ENCODE results near the gene TNFRSF18.

Gene TNFRSF18

DNA sequence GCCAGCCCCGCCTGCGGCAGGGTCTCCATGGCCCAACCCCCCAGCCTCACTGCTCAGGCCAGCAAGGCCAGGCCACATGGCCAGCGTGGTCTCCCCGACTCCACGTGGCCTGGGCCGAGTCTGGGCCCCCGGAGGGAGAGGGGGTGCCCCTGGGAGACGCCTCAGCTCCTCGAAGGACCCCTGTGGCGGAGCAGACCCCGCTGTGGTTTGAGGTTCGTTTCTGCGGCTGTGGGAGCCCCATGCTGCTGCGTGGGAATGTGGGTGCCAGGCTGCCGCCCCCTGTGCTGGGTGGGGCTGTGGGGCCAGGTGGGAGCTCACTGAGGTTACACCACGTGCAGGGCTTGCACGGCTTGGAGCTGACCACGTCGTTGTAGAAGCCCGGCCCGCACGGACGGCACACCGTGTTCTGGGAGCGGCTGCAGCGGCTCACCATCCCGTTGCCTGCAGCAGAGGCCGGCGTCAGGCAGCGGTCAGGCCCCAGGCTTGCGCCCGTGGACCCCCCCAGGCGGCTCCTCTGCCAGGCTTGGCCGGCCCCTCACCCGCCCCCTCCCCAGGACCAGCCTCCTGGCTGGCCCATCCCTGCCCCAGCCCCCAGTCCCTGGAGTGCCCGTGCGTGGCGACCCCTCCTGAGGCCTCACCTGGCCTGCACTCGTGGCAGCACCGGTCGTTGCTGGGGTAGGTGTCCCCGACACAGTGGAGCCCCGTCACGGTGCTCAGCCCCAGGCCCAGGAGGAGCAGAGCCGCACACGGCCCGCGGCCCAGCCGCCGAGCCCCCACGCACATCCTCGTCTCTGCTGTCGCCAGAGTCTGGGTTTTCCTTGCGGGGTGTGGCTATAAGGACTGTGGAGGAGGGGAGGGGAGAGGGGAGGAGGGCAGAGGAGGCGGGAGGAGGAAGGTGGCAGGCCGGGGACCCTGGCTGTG, 7.2 kb upstream of the TNFRSF18 start, which contains the start of gene TNFRSF4:
TSS of gene TNFRSF4 (minus strand) at position 809 of the 921 bp plus-strand sequence. CDS start at position 783, 26 bp downstream.
- no peak for DNase-seq (ENCODE audit: low read depth in 3 of 3, low spot score in 1 of 3)

DNA sequence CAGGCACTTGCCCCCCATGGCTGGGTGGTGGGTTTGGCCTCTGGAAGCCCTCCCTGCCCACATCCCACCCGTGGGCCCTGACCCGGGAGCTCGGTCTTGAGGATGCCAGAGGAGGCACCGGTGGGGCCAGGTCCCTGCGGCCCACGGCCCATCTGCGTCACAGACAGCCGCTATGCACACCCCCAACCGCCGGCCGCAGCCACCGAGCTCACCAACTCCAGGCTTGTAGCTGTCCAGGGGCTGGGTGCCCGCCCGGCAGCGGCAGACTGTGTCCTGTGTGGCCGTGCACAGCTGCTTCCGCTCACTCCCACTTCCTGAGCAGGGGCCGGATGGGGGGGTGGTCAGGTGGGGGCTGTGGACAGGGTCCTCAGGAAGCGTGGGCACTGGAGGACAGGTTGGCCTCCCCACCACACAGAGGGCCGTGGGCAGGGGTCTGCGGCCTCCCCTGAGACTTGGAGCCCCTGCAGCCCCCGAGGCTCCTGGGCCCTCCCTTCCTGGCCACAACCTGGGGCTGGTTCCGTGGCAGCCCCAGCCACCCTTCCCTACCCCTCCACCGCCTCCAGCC, 6.5 kb upstream of the TNFRSF18 start:
- DNase-seq (ENCODE audit: low read depth in 3 of 3, low spot score in 1 of 3): no peak

DNA sequence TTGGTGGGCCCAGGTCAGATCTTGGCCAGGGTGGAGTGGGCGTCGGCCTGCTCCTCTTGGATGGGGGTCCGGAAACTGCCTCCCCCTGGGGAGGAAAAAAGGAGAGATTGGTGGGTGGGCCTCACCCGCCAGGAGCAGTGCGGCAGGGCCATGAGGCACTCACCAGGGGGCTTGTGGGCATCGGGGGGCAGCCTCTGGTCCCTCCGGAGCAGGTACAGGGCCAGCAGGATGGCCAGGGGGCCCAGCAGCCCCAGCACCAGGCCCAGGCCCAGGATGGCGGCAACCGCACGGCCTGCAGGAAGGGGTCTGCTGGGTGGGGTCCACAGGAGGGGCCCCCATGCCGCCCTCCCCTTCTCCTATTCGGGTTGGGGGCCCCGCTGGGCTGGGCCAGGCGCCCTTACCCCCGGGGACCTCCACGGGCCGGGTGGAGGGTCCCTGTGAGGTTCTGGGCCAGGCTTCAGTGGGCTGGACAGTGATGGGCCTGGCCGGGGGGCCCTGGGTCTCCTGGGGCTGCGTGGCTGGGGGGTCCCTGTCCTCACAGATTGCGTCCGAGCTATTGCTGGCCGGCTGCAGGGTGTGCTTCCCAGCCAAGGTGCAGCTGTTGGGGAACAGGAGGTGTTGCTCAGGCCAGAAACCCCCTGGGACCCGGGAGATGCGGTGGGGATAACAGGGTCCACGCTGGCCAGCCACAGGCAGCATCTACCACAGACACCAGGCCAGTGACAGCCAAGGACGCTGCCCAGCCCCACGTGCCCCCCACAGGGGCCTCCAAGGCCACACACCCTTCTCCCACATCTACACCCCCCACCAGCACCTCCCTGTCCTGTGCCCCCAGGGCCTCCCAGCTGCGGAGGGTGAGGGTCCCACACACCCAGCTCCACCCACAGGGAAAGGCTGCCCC, 5.4 kb upstream of the TNFRSF18 start:
- no peak for DNase-seq (ENCODE audit: low read depth in 3 of 3, low spot score in 1 of 3)

DNA sequence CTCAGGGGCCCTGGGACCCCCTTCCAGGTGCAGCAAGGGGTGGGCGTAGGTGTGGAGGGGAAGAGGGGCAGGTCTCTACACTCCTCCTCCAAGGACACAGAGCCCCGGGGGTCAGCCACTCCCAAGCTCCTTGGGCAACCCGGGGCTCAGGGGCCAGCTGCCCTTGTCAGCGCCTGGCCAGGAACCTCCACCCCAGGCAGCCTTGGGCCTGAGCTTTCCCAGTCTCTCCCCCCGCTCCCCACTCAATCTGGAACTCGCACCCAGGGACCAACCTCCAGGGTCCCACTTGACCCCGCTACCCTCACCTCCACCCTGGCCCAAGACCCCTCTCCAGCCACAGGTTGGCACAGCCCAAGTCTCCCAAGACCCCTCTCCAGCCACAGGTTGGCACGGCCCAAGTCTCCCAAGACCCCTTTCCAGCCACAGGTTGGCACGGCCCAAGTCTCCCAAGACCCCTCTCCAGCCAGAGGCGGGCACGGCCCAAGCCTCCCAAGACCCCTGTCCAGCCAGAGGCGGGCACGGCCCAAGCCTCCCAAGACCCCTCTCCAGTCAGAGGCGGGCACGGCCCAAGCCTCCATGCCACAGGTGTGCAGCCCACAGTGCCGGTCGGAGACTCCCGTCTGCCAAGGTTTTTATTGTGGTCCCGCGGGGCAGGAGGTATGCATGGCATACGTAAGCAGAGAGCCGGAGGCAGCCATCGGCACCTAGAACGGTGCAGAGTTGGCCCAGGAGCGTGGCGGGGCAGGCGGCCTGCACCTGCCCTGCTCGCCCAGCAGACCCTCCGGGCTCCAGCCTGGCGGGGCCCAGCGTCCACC, 4.5 kb upstream of the TNFRSF18 start:
- DNase-seq (ENCODE audit: low read depth in 3 of 3, low spot score in 1 of 3): no peak

DNA sequence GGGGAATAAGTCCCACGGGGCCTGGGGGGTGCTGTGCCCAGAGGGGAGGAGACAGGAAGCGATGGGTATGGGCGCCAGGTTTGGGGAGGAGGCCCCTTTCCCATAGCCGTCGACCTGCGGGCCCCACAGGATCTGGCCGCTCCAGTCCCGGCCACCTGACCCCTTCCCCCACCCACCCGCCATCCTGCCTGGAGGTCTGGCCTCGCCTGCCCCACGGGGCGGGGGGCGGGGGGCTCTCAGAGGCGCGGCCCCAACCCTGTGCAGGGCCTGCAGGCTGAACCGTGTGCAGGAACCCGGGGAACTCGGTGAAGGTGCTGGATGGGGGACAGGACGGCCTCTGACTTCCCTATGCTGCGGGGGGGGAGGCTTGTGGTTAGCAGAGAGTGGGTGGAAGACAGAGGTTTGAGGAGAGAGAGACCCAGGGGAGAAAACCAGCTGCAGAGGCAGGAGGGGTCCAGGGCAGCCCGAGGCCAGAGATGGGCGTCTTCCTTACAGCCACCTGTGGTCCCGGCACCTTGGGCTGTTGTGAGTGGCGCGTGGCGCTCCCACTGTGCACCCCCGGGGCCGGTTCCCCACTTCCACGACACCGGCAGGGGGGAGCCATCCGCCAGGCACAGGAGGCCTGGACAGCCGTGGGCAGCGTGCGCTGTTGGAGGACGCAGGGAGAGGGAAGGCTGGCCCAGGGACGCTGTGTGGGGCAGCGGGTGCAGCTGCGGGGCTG, 2.5 kb upstream of the TNFRSF18 start:
- DNase-seq (ENCODE audit: low read depth in 3 of 3, low spot score in 1 of 3): no peak

DNA sequence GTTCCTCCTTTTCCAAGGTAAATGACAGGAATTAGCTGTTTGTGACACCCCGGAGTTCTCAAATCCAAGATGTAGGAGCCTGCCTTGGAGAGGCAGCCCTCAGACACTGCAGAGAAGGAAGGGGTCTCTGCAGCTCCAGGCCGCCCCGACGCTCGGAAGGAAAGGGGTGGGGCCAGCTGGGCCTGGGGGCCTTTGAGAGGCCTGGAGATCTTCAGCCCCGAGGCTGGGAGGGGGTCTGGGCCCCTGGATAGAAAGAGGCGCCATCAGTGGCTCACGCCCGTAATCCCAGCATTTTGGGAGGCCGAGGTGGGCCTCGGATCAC, 1.1 kb upstream of the TNFRSF18 start:
- no peak for DNase-seq (ENCODE audit: low read depth in 3 of 3, low spot score in 1 of 3)

DNA sequence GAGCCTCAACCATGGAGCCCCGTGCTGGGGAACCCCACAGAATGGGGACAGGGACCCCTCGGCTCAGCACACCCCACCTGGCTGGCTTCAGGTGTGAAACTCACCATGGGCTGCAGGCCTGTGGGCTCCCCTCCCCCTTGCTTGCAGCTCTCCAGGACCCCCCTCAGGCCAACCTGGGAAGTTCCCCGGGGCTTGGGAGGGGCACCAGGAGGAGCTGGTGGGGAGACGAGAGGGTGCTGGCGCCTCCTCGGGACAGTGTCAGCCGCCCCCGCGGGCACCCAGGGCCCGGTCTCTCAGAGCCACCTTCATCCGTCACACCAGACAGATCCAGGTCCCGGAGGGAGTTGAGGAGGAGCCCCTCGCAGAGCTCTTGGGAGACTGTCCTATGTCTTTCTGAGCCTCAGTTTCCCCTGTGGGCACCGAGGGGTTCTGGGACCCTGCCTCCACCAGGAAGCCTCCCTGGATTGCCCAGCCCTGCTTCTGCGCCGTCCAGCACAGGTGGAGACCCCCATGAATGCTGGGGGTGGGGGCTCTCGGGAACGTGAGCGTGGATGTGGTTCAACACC, 657 bp upstream of the TNFRSF18 start:
- DNase-seq (ENCODE audit: low read depth in 3 of 3, low spot score in 1 of 3): no peak

DNA sequence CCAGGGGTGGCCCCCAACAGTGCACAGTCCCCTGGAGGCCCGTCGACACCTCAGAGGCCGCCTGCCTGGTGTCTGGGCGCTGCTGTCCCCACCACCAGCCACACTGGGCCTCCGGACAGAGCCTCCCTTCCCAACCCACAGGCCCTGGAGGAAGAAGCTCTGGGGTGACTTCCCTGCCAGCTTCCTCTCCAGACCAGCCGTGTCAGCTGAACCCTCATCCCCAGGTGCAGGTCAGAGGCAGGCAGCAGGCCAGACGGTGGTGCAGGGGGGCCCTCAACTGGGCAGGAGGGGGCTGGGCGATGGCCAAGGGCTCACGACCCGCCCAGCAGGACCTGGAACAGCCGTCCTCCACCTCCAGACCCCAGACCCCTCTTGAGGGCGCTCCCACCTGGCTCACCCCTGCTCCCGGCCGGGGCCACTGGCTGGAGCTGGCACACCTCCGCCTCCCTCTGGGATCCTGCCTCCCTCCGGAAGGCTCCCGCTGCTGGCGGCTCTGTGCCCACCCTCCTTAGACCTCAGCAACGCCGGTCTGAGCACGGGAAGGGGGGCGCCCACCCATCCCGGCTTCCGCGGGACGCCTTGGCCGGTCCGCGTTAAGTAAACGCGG, 520 bp downstream of the TNFRSF18 start:
- no peak for DNase-seq (ENCODE audit: low read depth in 3 of 3, low spot score in 1 of 3)

DNA sequence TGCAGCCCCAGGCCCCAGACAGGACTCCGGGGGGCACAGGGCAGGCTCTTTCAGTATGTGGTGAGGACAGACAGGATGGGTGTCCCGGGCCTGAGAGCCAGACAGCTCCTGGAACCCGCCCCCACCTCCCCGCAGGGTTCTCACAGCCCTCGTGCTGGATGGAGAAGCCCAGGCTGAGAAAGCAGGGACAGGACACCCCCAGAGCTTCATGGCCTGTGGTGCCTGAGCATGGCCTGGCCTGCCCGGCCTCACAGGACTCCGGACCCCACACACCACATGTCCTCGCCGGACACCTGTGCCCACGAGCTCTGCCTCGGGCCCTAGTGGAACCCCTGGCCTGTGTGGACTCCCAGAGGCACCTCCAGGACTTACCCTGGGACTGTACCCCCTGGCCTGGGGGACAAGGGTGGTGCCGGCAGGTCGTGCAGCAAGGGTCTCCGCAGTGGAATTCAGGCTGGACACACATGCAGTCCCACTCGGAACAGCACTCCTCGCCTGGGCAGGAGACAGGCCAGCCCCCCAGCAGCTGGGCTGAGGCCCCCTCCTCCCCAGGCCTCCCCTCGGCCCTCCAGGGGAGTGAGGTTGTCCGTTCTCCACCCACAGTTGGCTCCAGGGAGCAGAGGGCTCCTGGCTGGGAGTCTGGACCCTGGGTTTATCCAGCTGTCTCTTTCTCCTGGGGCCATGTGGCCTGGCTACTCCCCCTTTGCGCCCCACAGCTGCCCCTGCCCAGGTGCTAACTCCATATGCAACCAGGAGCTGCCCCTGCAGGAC, 1.2 kb downstream of the TNFRSF18 start:
- DNase-seq (ENCODE audit: low read depth in 3 of 3, low spot score in 1 of 3): no peak

DNA sequence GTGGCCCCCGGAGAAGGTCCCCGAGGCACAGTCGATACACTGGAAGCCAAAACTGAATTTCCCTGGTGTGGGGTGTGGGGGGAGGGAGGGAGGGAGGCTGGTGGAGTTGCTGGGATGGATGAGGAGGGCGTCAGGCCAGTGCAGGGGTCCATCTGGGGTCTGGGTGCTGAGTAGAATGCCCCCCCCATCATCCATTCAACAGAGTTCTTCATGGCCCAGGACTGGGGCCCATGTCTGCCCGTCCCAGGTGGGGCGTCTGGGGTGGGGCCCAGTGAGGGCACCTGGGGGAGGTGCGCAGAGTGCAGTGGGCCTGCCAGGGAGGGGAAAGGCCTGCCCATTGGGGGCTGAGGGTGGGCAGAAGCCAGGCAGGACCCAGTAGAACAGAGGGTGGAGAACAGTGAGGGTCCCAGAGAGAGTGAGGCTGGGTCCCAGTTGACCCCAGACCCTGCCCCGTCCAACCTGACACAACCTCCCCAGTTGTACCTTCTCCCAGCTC, 1.9 kb downstream of the TNFRSF18 start:
- no peak for DNase-seq (ENCODE audit: low read depth in 3 of 3, low spot score in 1 of 3)

DNA sequence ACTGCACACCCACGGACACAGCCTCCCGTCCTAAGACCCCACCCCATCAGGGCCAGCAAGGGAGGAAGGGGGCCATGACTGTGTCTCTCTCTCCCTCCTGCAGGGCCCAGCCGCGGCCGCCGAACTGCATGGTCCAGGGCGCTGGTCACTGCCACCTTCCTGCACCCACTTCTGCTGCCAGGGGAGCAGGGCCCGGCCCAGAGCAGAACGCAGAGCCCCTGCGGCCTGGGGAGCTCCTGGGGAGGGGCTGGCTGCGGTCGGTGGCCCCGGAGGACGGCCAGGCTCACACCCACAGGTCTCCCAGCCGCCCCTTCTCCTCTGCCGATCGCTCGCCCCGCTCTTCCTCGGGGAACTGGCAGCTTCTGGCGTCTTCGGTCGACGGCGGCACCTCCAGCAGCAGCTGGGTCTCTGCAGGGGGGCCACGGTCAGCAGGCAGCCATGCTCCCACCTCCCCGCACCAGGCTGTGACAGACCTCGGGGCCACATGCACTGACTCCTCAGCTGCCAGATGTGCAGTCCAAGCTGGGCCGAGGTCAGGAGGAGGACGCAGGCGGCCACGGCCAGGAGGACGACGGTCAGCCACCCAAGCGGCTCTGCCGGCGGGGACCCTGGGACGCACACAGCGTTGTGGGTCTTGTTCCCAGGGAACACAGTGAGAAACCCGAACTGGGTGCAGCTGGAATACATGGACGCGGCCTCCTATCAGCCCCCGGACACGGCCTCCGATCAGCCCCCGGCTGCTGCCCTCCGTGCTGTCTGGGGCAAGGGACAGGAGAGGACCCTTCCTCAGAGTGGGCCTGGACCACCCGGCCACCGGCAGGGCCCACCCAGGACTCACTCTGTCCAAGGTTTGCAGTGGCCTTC, 2.6 kb downstream of the TNFRSF18 start:
- no peak for DNase-seq (ENCODE audit: low read depth in 3 of 3, low spot score in 1 of 3)

DNA sequence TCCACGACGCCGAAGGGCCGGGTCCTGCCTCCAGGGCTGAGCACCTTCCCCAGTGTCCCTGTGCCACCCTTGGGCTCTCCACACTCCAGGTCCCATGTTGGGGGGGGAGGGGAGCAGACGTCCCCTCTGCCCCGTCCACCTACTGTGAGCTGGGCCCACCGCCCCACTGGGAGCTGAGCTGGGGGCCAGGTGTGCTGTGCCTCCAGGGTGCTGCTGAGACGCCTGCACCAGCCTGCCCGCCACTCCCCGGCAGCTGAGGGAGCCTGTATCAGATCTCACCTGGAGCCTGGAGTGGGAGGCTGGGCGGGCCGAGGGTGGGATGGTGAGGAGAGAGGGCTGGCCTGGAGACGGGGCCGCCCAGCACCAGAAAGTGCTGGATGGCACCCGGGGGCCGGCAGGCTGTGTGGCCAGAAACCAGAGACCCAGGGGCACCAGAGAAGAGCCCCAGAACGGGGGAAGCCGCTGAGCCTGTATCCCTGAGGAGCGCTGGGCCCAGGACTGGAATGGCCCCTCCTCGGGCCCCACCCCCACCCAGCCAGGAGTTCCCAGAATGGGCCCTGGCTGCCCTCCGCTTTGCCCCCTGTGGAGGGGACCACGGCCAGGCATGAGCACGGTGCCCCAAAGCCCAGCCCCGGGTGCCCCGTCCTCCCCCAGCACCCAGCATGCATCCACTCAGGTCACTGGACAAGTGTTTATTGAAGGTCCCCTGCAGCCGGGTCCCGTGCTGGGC, 3.4 kb downstream of the TNFRSF18 start:
- no peak for DNase-seq (ENCODE audit: low read depth in 3 of 3, low spot score in 1 of 3)

DNA sequence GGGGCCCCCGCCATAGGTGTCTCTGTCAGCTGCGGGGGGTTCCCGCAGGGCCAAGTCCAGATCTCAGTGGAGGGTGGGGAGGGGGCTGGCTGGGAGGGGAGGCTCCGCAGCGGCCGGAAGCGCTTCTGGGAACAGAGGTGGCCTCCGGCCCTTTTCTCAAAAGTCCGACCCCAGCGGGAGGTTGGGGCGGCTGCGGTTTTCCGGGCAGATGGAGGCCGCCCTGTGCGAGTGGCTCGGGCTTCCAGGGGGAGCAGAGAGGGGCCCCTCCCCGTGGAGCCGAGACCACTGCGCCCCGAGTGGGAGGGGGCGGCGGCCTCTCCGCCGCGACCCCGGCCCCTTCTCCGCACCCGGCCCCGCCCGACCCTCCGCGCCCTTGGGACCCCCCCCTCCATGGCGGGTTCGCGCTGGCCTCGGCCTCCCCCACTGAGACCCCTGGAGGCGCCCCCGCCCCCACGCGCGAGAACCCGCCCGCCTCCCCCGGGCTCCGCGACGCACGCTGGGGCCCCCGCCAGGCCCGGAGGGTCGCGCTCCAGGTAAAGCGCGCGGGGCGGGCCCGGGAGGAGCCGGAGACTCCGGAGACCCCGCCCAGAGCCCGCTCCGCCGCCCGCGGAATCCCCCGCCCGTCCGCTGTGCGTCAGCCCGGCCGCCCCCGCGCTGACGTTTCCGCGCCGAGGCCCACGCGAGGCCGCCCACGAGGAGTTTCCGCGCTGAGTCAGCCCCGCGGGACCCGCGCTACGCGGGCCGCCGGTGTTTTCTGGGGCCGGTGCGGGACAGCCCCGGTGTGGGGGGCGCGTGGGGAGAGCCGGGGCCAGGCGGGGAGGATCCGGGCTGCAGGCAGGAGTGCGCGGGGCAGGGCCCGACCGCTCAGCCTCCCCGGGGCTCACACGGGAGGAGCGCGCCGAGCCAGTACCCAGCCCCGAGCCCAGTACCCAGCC, 5.2 kb downstream of the TNFRSF18 start:
- DNase-seq (ENCODE audit: low read depth in 3 of 3, low spot score in 1 of 3): peak; percentile 79 to 95 (median 89)

DNA sequence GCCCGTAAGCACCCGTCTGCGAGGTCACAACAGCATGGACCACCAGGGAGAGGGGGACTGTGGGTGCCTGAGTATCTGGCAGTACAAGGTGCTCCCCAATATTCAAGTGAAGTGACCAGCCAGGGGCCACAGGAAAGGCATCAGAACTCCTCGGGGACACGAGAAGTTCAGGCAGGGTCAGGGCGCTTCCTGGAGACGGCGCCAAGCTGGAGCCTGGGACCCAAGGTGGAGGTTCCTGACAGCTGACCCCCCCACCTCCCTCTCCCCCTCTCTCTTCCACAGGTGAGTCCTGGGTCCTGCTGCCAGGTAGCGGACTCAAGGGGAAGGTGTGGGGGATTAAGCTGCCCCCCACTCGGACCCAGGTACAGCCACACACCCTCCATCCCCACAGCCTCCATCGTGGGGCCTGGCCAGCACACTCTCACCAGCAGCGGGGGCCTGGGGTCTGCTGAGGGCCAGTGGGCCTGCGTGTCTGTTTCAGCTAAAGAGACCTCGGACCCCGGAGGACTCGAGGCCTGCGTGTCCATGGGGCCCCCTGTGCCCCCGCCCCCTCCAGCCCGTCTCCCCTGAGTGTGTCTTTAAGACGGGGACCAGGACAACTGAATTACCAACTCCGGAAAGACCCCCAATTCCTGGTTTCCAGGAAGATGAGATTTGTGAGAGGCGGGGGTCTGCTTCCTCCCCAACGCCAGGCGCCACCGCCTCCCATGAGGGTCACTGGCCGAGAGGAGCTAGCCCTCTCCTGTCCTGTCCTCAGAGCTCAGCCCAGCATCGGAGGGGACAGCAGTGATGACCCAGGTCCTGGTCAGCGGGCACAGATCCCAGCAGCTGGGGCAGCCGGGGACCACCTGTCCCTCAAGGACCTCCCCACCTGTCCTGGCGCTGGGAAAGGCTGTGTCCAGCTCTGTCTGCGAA, 6.2 kb downstream of the TNFRSF18 start:
- no peak for DNase-seq (ENCODE audit: low read depth in 3 of 3, low spot score in 1 of 3)

Measured in stimulated activated CD4-positive, alpha-beta T cell treated with anti-CD3 and anti-CD28 coated beads, TNF-alpha, amount 100 ng/mL, for 1 hour (primary cell).